HG03135 (cell line): ENCODE data around the gene ING3.

Experiments
- ATAC-seq: cut with Tn5 transposase; IDR thresholded peaks from one replicate; pipeline ENCODE4 v1.9.1; 2021; ENCODE audit warnings: mild to moderate bottlenecking, moderate library complexity; ENCODE audit not compliant: unreplicated experiment

Gene ING3

DNA sequence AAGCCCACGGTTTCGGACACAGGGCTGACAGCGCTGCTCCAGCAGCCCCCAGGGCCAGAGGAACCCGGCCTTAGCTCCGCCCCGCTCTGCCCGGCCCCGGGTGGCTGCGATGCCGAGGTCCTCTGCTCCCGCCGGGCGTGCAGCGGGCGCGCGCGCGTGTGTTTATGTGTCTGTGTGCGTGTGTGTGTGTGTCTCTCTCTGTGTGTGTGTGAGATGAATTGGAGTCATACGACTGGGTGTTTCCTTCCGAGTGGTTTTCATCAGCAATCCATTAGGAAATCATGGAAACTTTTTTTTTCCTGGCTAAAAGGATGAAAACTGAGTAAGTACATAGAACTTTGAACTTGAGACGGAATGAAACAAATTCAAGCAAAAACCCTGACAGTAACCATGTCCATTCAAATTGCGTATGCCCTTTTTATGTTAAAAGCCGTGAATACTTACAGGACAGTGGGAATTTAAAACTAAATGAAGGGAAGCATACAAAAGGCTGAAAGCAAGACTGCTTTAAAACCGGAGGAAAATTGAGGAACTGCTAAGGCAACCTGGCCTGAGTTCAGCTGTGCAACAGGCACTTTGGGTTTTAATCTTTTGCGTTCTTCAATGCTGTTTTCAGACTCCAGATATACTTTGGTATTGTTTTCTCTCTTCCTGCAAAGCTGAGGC is 38.1 kb downstream of the ING3 start, which contains the start of gene CPED1:
TSS of gene CPED1 (plus strand) at position 121 of the 666 bp plus-strand sequence. CDS start 911 bp downstream, outside the sequence.
- ATAC-seq, result peak; percentile 44

DNA sequence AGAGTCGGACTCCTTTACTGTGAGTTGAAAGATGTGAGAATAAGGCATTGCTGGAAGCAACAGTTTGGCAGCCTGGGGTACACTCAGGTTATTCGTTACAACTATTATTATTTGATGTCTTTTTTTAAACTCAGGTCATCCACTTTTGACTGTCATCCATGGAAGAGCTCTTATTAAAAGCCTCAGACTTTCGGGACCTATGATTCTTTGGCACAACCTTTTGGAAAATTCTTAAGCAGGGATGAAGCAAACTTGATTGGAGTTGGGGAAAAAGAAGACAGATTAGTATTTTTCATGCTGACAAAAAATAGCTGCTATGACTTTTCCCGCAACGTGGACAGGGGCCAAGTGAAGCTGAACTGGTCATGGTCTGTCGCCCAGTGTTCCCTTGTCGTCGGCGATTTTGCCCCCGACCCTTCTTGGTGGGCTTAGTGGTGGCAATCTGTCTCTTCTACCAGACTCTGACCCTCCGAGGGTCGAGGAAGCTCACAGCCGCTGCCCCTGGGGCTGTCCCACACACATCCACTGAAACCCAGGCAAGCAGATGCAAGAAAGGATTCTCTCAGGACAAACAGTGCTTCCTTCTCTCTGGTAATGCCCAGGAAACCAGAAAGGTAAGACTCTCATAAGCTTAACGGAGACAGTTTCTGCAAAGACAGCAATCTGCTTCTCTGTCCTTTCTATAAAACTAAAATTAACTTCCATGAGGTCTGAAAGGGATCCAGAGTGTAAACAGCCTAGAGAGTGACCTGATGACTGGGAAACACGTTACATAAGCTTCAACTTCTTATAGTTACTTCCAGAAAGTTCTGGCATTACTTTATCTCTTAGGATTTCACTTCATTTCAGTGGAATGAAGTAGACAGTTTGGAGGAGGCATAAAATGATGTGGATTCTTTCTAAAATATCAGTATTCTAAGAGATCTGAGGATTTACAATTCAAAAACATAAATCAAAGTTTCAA is 39.0 kb downstream of the ING3 start:
- ATAC-seq, result no peak

- no peak for ATAC-seq
Measured at GRCh38 chr7:120990468-120991118, 40.0 kb downstream of the ING3 start.

GRCh38 chr7:120991161-120991560 is 40.6 kb downstream of the ING3 start:
- ATAC-seq, result no peak

GRCh38 chr7:120991581-120991980 is 41.0 kb downstream of the ING3 start:
- ATAC-seq, result no peak

GRCh38 chr7:120992272-120992964 is 41.8 kb downstream of the ING3 start:
- no peak for ATAC-seq

DNA sequence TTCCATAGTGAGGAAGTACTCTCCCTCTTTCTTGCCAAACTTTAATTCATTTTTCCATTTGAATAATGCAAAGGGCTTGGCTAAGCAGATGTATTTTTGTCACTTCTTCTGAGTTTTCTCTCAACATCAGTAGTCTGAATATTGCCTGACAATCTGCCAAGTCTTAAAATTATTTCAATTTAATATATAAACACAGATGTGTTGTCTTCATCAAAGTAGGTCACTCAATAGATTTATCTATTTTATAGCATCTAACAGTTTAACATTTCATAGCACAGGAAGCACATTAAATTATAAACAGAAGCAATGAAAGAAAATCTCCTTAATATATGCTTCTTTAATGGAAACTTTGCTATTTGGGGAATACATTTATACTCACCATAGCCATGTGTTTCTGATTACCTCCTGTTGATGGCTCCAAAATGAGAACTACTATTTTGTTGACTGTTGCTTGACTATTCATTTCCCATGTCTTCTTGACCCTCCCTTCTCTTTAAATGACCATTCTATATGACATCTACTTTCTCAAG is 42.5 kb downstream of the ING3 start:
- ATAC-seq, result no peak

DNA sequence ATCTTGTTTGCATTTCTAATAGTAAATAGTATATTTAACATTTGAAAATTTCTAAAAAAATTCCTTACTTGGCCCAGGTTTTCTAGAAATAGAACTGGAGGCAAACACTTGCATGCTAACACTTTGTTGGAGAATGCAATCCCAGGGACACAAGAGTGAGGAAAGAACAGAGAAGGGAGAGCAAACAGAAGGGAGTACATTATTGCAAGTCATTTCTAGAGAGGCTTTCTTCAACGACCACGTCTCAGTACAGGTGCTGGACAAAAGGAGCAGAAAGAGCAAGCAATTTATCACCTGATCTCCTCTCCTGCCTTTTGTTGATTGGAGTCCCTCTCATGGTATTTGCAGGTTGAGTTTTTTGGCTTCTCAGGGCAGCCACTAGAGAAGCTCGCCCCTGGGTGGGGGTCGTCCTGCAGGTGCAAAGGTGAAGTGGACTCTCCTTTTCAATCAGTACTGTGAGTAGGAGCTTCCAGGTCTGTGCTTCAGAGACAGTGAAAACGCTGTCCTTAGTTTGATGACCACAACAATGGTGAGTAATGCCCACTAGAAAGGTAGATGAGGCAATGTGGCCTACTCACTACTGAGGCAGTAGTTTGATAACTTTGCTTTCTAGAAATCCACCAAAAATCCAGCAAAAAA is 43.1 kb downstream of the ING3 start:
- no peak for ATAC-seq

DNA sequence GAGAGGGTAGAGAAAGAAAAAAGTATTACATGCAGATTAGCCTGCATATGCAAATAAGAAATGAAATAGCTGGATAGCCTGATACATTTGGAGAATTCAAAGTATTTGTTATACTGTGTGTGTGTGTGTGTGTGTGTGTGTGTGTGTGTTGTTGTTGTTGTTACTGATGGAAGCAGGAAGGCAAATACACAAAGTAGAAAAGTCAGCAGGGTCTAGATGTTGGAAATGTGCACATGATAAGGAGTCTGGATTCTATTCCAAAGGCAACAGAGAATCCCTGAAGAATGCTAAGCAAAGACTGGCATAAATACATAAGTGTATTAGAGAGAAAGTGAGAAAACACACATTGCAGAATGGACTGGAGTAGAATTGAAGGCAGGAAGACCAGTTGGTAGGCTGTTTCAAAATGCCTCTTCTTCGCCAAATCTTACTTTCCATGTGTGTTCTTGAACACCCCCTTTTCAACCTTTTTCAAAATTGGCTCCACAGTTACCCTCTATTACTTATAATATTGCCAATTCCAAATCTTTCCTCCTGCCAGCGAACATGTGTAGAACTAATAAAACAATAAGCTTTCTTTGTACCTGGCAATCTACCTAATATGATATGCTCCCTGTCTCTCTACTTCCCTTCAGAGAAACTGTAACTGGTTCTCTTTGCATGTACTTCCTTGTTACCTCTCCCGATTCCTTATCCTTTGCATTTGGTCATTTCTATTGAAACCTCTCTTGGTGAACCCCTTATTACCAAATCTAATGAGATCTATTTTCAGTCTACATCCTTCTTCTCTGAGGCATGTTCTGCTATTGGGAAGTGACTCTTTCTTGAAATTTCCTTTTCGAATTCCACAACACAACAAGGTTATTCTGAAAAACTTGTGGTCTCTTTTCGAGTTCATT is 44.2 kb downstream of the ING3 start:
- ATAC-seq, result no peak

GRCh38 chr7:120995654-120996053 is 45.1 kb downstream of the ING3 start:
- ATAC-seq, result no peak

- ATAC-seq, result no peak
Measured at GRCh38 chr7:120996333-120996987, 45.9 kb downstream of the ING3 start.

GRCh38 chr7:120996988-120997345 is 46.4 kb downstream of the ING3 start:
- ATAC-seq, result no peak

DNA sequence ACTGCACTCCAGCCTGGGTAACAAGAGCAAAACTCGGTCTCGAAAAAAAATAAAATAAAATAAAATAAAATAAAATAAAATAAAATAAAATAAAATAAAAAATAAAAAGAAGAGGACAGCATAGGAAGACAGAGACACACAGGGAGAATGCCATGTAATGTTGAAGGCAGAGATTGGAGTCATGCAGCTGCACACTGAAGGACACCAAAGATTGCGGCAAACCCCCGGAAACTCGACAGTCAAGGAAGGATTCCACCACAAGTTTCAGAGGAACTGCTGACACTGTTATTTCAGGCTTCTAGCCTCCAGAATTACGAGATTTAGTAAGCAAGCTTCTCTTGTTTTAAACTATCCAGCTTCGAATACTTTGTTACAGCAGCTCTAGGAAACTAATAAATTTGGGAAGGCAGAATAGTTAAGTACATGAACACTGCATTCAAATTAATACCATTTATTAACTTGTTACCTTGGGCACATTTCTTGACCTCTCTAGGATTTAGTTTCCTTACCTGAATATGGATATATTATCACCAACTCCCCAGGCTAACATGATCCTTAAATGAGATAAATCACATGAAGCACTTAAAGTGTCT is 47.4 kb downstream of the ING3 start:
- no peak for ATAC-seq

- no peak for ATAC-seq
Measured at GRCh38 chr7:120998520-120998919, 47.9 kb downstream of the ING3 start.

GRCh38 chr7:120998996-120999565 is 48.5 kb downstream of the ING3 start:
- ATAC-seq, result no peak

GRCh38 chr7:121000081-121000983 is 49.8 kb downstream of the ING3 start:
- ATAC-seq, result no peak
